Stomach (tissue), 9 donors: ENCODE results near the gene FBXL16. TPM values are rescaled to one million over a fixed set of nuclear protein-coding genes. Genes with fewer than 3 reads are reported as not detected.

Experiments used
- DNase-seq, 2 donors: peaks; one replicate each; pipeline versions ENCODE4 v3.0.0 to v3.0.0-alpha.2; 2013 to 2019
- H3K27ac ChIP-seq, 5 donors: fragments of 200-600 bp in 4 of 5; sonication (generic) in 4 of 5; one replicate each; pipeline ENCODE4 v1.5.1; 2013 to 2019; ENCODE audit warnings: mild to moderate bottlenecking in 1 of 5, moderate library complexity in 1 of 5
- H3K27me3 ChIP-seq, 3 donors: fragments of 200-600 bp; sonication (generic); one replicate each; pipeline ENCODE4 v1.5.1; 2017 to 2019; ENCODE audit warnings: mixed run types in 1 of 3
- H3K36me3 ChIP-seq, 4 donors: fragments of 200-600 bp; sonication (generic); 1 replicate in 3 of 4; 2 replicates in 1 of 4; pipeline ENCODE4 v1.5.1; 2016 to 2019
- H3K4me1 ChIP-seq, 4 donors: fragments of 200-600 bp; sonication (generic); one replicate each; pipeline ENCODE4 v1.5.1; 2016 to 2019
- H3K4me3 ChIP-seq, 4 donors: fragments of 200-600 bp; sonication (generic) in 3 of 4; one replicate each; pipeline ENCODE4 v1.5.1; 2016 to 2019; ENCODE audit warnings: mild to moderate bottlenecking in 1 of 4
- H3K9me3 ChIP-seq, 4 donors: fragments of 200-600 bp; sonication (generic); one replicate each; pipeline ENCODE4 v1.5.1; 2016 to 2019
- EP300 ChIP-seq: sonication (generic); formaldehyde crosslinking; IDR thresholded peaks from one replicate; pipeline ENCODE4 v1.6.1; 2017; ENCODE audit warnings: antibody characterized with exemption
- POLR2A ChIP-seq, 4 donors: fragments of 450-650 bp; IDR thresholded peaks; one replicate each; pipeline ENCODE4 v1.6.1; 2016; ENCODE audit warnings: antibody characterized with exemption in 4 of 4, control low read depth in 2 of 4, mild to moderate bottlenecking in 1 of 4, moderate library complexity in 1 of 4
- POLR2AphosphoS5 ChIP-seq, 3 donors: sonication (generic); formaldehyde crosslinking; IDR thresholded peaks; one replicate each; pipeline ENCODE4 v1.6.1; 2016; ENCODE audit warnings: antibody characterized with exemption in 3 of 3
- WGBS, 5 donors: extraction: QIAGEN DNeasy Blood & Tissue Kit in 3 of 5; methylation state at CpG; one replicate each; pipeline versions ENCODE4 v1.1.5 to v1.1.7; 2013 to 2018; 5-methylcytosine and 5-hydroxymethylcytosine counted together
- intact Hi-C: fragments of 100-400 bp; cut with DNase I; formaldehyde crosslinking; loops from one replicate; pipeline ENCODE4 v1.15.1; 2023; ENCODE audit warnings: low total_unique reads
- polyA plus RNA-seq, 3 donors: library from polyadenylated mRNA; stranded (reverse); fragments of 200-250 nt; gene quantifications; one replicate each; pipeline ENCODE4 v1.2.3, GENCODE V29; 2013
- total RNA-seq, 5 donors: library from RNA; depleted of rRNA; stranded (reverse); fragments of >200 nt; gene quantifications; one replicate each; pipeline versions ENCODE4 v1.1.0 to v1.2.3, GENCODE V29; 2014 to 2016
- TF ChIP-seq, protein P1 (sequence below), 7 experiments: fragments of 450-650 bp in 4 of 7; fragments of 200-600 bp in 3 of 7; sonication (generic) in 3 of 7; IDR thresholded peaks; one replicate each; pipeline ENCODE4 v1.5.1; 2016 to 2019; ENCODE audit warnings: antibody characterized with exemption in 7 of 7, control low read depth in 2 of 7, mild to moderate bottlenecking in 1 of 7
- donor health status: healthy with polysubstance abuse.
- donor health status: Bipolar disorder and iron deficiency.
- donor health status: healthy.

FBXL16 gene
- total and polyA plus RNA-seq, 8 donors, result 0.37 to 3.6 (median 0.72) TPM; not detected in 3

DNA sequence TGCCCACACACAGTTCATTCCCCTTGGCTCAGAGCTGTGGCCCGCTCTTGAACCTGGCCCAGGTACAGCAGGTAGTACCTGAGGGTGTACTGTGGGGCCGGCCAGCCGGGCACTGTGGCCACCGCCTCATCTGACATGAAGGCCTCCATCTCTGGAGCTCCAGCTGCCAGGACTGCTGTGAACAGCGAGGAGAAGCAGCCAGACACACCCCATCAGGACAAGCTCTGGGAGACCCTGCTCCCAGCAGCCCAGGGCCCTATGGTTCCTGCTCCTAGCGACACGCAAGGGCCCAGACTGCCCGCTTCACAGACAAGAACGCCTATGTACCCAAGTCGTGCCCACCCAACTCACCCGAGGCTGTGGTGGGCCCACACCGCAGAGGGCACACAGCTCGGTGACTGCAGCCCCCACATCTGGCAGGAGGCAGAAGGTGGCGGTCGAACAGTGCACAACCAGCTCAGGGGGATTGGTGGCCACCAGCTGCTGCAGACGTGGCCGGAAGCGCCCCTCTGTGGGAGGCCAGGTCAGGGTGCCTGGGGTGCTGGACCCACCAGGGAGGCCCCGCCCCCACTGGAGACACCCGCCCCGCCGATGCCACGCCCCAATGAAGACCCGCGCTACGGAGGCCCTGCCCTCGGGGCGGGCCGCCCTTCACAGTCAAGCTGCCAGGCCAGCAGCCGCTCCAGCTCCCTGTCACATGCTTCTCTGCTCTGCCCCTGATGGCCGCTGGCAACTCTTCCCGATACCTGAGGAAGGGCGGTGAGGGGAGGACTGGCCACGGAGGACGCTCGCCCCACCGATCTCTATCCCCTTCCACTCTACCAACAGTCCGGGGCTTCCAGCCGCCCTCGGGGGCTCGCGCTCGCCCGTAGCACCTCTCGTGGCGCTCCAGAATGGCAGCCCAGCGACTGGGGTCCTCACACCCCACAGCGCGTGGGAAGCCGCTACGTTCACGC lies 26.5 kb downstream of the FBXL16 start:
- intact Hi-C loops, result no loop called here
- H3K27me3 ChIP-seq, result peaks cover 0 to 18% (median 0%) of the 10 kb centered on the region in 3 donors
- peak overlapping the region; percentile 88 to 93 (median 88) for H3K4me3 ChIP-seq
- 17 to 45% (median 26%) methylated on average over 27 to 52 of the region's 52 CpGs for WGBS, 5 donors
- H3K4me1 ChIP-seq, result peaks cover 55 to 84% (median 80%) of the 10 kb centered on the region in 4 donors
- H3K27ac ChIP-seq, result peak overlapping the region; percentile 62 to 97 (median 93)
- peaks cover 22 to 25% (median 23%) of the 10 kb centered on the region in 4 donors for H3K36me3 ChIP-seq
- no peaks in the 10 kb centered on the region for H3K9me3 ChIP-seq
- peak; percentile 76 to 91 for DNase-seq
- TF ChIP-seq POLR2A (IDR thresholded peaks at IDR 0.05) (no peak), POLR2AphosphoS5 (IDR thresholded peaks at IDR 0.05) (no peak), EP300 (no peak)
- TF ChIP-seq, protein P1, sequence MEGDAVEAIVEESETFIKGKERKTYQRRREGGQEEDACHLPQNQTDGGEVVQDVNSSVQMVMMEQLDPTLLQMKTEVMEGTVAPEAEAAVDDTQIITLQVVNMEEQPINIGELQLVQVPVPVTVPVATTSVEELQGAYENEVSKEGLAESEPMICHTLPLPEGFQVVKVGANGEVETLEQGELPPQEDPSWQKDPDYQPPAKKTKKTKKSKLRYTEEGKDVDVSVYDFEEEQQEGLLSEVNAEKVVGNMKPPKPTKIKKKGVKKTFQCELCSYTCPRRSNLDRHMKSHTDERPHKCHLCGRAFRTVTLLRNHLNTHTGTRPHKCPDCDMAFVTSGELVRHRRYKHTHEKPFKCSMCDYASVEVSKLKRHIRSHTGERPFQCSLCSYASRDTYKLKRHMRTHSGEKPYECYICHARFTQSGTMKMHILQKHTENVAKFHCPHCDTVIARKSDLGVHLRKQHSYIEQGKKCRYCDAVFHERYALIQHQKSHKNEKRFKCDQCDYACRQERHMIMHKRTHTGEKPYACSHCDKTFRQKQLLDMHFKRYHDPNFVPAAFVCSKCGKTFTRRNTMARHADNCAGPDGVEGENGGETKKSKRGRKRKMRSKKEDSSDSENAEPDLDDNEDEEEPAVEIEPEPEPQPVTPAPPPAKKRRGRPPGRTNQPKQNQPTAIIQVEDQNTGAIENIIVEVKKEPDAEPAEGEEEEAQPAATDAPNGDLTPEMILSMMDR (IDR thresholded peaks at IDR 0.05), result no peak

- 71 to 78% (median 75%) methylated on average over 13 to 21 of the region's 21 CpGs for WGBS, 5 donors
- Histone ChIP-seq H3K36me3 (peaks cover 27 to 33% (median 30%) of the 10 kb centered on the region in 4 donors), H3K4me3 (no peak overlapping the region), H3K27ac (peak overlapping the region in 3 of 5 donors; percentile 62 to 95 (median 93)), H3K4me1 (peaks cover 49 to 78% (median 75%) of the 10 kb centered on the region in 4 donors), H3K9me3 (no peaks in the 10 kb centered on the region), H3K27me3 (peaks cover 0 to 18% (median 0%) of the 10 kb centered on the region in 3 donors)
- no peak for DNase-seq
- intact Hi-C loops, result no loop called here
- TF ChIP-seq, protein P1 (IDR thresholded peaks at IDR 0.05), result no peak
- TF ChIP-seq EP300 (no peak), POLR2AphosphoS5 (IDR thresholded peaks at IDR 0.05) (no peak), POLR2A (IDR thresholded peaks at IDR 0.05) (no peak)
Measured at GRCh38 chr16:678209-678857, 27.3 kb downstream of the FBXL16 start.

GRCh38 chr16:677316-678190 lies 28.0 kb downstream of the FBXL16 start:
- no peak for DNase-seq
- WGBS, 5 donors, result 42 to 60% (median 47%) methylated on average over 31 to 57 of the region's 57 CpGs
- intact Hi-C loops, result no loop called here
- Histone ChIP-seq H3K27ac (no peak overlapping the region), H3K4me1 (peaks cover 41 to 70% (median 67%) of the 10 kb centered on the region in 4 donors), H3K4me3 (peak overlapping the region in 1 of 4 donors; percentile 9), H3K9me3 (no peaks in the 10 kb centered on the region), H3K36me3 (peaks cover 27 to 33% (median 31%) of the 10 kb centered on the region in 4 donors), H3K27me3 (peaks cover 0 to 18% (median 0%) of the 10 kb centered on the region in 3 donors)
- TF ChIP-seq POLR2AphosphoS5 (IDR thresholded peaks at IDR 0.05) (no peak), POLR2A (IDR thresholded peaks at IDR 0.05) (no peak), EP300 (no peak)
- TF ChIP-seq, protein P1 (IDR thresholded peaks at IDR 0.05), result no peak
